ENCODE results near the gene MAPK8IP3.

The MAPK8IP3 gene

DNA sequence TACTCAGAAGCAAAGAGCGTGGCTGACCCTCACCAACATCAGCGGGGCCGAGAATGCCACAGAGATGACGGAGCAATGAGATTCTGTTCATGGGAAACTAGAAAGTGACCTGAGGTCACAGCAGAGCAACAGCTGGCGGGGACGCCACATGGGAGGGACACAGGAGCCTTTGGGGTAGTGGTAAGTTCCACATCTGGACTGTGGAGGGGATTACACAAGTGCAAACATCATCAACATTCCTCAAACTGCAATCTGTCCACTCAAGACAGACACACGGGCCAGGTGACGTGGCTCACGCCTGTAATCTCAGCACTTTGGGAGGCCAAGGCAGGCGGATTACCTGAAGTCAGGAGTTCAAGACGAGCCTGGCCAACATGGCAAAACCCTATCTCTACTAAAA lies 109.5 kb downstream of the MAPK8IP3 start:
- TF ChIP-seq, protein P1, sequence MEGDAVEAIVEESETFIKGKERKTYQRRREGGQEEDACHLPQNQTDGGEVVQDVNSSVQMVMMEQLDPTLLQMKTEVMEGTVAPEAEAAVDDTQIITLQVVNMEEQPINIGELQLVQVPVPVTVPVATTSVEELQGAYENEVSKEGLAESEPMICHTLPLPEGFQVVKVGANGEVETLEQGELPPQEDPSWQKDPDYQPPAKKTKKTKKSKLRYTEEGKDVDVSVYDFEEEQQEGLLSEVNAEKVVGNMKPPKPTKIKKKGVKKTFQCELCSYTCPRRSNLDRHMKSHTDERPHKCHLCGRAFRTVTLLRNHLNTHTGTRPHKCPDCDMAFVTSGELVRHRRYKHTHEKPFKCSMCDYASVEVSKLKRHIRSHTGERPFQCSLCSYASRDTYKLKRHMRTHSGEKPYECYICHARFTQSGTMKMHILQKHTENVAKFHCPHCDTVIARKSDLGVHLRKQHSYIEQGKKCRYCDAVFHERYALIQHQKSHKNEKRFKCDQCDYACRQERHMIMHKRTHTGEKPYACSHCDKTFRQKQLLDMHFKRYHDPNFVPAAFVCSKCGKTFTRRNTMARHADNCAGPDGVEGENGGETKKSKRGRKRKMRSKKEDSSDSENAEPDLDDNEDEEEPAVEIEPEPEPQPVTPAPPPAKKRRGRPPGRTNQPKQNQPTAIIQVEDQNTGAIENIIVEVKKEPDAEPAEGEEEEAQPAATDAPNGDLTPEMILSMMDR (IDR thresholded peaks at IDR 0.05; ENCODE audit: low read depth, low read length) = no peak
- DNase-seq (ENCODE audit: extremely low read depth, low read depth) = no peak

DNA sequence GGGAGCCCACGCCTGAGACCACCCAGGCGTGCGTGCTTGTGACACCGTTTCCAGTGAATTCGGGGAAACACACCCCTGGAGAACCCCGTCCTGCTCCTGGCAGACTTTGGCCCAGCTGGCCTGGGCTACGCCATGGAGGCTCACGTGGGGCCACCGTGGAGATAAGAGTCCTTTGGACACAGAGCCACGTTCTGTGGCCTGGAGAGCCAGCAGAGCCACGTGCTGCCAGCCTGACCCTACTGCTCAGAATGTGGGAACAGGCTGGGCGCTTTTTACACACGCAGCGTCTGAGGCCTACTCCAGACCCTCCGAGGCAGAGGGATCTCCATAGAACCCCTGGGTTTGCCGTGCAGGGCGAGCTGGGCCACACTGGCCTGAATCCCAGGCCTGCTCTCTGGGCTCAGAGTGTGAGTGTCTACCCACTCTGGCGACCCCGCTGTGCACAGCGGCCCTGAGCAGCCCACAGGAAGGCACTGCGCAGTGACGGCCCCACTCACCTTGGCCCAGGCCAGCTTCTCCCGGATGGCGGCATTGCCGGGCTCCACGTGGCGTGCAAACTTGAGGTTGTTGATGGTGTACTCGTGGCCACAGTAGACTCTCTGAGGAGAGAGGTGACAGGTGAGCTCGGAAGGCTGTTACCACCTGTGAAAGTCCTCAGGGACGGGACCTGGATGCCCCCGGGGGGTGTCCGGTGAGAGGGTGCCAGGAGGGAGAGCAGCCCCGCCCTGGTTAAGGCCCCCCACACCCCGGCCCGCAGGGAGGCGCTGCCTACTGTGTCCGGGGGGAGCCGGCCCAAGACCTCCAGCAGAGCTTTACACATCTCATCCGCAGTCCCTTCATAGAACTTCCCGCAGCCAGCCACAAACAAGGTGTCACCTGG lies 110.6 kb downstream of the MAPK8IP3 start:
- TF ChIP-seq, protein P1 (IDR thresholded peaks at IDR 0.05; ENCODE audit: low read depth, low read length) = no peak

DNA sequence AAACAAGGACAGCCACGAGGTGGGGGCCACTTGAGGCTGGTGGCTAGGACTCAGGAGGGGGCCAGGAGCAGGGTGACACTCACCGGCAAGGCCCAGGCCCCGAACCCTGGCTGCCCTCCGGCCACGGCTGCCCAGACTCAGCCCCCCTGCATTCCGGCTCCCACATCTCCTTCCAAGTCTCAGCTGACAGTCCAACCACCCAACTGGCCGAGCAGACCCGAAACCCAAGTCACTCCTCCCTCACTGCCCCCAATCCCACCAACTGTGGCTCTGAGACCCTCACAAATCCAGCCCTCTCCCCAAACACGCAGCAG lies 111.2 kb downstream of the MAPK8IP3 start:
- DNase-seq (ENCODE audit: extremely low read depth, low read depth) = no peak
- TF ChIP-seq, protein P1 (IDR thresholded peaks at IDR 0.05; ENCODE audit: low read depth, low read length) = no peak

More for the DNA sequence above, 110.6 kb downstream of the MAPK8IP3 start:
- DNase-seq (ENCODE audit: extremely low read depth, low read depth) = no peak

DNA sequence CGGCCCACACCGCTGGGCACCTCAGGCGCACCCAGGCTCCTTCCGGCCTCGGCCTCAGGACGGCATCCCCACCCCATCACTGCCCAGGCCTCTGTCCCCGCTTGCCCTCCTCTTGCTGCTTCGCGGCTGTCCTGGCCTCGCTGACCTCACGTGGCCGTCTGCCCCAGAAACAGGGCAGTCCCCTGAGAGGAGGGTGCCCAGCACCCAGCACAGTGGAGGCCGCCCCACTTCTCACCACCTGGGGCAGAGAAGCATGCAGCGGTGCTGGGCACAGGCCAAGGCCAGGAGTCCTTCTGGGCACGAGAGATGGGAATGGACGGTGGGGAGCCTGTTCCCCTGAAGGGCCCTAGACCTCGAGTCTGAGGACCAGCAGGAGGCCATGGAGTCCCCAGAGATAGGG lies 111.7 kb downstream of the MAPK8IP3 start:
- DNase-seq (ENCODE audit: extremely low read depth, low read depth) = no peak
- TF ChIP-seq, protein P1 (IDR thresholded peaks at IDR 0.05; ENCODE audit: low read depth, low read length) = no peak

DNA sequence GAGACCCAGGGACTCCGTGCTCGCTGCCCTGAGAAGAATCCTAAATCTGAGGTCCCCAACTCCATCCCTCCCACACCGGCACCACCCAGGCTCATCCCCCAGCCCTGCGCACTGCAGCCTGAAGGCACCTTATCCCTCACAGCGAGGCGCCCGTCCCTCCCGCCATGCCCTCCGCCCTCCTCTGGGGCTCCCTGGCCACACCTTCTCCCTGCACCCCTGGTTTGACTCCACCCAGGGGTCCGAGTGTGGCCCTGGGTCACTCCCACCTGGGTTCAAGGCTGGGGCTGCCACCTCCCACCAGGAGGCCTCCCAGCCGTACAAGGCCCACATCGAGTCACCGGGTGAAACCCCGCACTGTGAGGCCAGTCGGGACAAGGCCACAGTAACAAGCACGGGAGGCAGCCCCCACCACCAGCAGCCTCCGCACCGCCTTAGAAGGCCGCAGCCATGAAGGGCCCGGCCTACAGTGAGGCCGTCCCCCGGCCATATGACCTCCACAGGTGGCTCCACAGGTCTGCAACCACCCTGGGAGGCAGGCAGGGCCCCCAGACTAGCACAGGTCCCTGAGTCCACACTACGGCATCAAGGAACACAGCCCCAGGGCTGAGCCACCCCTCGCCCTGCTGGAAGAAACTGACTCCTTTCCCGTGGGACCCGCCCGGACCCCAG lies 112.3 kb downstream of the MAPK8IP3 start:
- TF ChIP-seq, protein P1 (IDR thresholded peaks at IDR 0.05; ENCODE audit: low read depth, low read length) = no peak
- no peak for DNase-seq (ENCODE audit: extremely low read depth, low read depth)

DNA sequence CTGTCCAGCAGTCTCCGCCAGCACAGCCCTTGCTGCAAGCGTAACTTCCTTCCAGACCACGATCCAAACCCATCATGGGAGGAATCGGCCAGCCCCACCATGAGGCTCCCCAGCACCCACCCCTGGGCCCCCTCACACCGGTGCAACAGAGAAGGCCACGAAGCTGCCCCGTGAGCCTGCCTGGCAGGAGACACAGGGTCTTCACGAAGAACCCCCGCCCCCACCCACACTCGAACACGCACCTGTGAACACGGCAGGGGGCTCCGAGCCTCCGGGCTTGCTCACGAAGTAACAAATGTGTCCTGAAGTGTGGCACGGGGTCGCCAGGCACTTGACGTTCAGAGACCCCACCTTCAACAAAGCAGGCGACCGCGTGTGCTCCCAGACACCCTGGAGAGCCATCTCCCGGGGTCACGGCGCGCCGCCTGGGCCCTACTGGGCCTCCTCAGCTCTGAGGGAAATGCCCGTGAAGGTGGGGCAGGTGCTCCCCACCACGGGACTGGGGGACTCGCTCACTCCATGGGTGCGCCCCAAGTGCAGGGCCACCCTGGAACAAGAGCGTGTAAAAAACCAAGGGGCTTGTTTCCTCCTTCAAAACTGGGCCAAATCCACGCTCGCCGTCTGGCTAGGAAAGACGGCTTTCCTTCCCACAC lies 113.0 kb downstream of the MAPK8IP3 start:
- DNase-seq (ENCODE audit: extremely low read depth, low read depth) = no peak
- TF ChIP-seq, protein P1 (IDR thresholded peaks at IDR 0.05; ENCODE audit: low read depth, low read length) = no peak

DNA sequence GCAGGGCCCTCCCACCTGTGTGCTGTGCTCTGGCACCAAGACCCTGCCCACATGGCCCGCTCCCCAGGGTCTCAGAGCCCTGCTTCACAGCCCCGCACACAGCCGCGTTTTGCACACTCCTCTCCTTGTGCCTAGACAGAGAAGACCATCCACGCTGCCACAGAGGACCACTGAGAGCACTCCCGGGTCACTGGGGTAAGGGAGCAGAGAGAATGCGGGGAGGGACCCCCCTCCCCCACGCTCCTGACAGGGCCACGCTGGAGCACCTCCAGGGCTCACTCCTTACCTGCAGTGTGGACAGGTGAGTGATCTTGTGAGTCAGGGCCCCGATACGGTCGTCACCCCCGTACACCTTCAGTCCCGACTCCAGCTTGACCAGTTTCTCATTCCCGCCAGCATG lies 113.6 kb downstream of the MAPK8IP3 start:
- TF ChIP-seq, protein P1 (IDR thresholded peaks at IDR 0.05; ENCODE audit: low read depth, low read length) = no peak
- DNase-seq (ENCODE audit: extremely low read depth, low read depth) = no peak

All from AG09319 (cell line).